Stromal cell of bone marrow (primary cell): ENCODE measurements around the gene NOP9.

ENCODE experiments used
- DNase-seq: peaks from one replicate; pipeline ENCODE4 v3.0.0-alpha.2; 2012; ENCODE audit warnings: low read depth

Gene NOP9

DNA sequence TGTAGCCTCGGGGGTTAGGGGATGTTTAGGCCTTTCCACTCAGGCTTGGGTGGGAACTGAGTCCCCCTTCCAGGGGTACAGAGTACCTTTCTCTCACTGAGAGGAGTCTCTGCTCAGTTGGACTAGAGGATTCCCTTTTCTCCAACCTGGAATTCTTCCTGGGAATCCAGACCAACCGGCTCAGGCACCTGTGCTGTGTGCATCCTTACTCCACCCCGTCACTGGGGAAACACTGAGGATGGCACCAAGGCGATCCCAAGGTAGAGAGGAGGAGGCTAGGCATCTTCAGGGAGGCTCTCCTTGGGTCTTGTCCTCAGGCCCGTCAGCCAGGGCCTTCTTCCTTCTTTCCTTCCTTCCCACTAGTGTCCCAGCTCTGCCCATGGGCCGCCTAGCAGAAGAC lies 35.8 kb upstream of the NOP9 start:
- DNase-seq = no peak

- DNase-seq = no peak
Observed at GRCh38 chr14:24264298-24264697, 35.4 kb upstream of the NOP9 start.

DNA sequence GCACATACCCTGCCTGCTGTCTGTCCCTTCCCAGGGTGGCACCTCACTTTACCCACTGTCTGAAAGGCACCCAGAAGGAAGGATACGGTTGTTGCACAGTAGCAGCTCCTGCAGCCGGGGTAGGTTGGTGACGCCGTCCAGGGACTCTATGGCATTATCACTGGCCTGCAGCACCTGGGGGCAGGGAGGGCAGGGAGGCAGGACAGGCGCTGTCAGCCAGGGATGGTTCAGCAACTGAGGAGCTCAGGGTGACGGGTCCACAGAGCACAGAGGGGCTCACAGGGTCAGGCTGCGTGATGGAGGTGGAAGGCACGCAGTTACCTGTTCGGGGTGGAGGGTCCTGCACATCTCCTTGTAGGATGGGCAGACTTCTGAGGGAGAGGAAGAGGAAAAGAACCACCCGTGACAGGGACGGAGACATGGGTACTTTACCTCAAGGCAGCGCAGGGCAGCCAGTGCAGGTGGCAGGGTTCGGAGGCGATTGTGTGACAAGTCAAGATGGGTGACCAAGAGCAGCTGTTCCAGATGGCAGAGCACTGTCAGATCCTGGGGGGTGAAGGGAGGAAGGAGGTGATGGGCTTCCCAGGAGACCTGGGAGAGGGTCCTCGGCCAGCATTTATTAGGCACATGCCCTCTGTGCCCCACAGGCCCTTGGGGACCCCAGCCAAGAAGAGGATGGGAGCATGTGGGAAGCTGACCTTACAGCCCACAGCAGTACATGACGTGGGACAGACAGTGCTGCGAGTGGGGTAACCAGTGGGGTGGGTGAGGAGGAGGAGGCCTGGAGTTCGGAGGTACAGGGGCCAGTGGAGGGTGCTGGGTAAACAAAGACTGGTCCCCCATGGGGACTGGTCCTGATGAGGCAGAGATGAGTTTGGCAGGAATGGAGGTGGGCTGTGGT lies 33.1 kb upstream of the NOP9 start:
- no peak for DNase-seq

DNA sequence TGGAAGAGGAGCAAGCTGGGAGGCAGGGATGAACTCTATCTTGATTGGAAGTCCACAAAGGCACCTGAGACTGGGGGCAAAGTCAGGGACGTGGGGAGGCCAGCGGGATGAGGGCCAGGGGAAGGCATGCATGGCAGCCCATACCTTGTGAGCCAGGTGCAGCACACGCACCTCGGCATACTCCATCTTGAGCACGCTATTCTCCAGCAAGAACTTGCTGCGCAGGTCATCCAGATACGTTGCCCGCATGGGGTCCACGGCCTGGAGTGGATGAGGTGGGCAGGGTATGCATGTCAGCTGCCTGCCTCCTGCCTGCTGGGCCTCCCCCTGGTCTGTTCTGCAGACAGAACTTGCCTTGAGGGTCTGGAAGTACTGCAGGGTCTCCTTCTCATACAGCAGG lies 32.1 kb upstream of the NOP9 start:
- no peak for DNase-seq

DNA sequence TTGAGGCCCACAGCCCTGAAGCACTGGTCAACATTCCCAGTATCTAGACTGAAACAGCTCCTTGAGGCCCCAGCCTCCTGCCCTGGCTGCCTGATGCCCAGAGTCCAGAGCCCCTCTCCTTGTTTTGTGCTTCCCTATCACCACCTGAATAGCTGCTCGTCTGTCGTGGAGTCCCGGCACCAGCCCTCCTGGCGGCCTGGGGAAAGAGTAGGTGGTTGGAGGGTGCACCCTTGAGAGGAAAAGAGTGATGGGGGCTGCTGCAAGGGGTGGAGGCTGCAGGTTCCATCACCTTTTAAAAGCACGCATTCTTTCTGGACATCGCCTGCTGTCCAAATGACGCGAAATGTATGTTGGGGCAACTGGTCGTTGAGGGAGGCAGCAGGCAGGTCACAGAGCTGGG lies 31.4 kb upstream of the NOP9 start:
- no peak for DNase-seq

GRCh38 chr14:24269368-24269767 lies 30.3 kb upstream of the NOP9 start:
- no peak for DNase-seq

GRCh38 chr14:24269910-24270536 lies 29.6 kb upstream of the NOP9 start:
- DNase-seq = no peak

DNA sequence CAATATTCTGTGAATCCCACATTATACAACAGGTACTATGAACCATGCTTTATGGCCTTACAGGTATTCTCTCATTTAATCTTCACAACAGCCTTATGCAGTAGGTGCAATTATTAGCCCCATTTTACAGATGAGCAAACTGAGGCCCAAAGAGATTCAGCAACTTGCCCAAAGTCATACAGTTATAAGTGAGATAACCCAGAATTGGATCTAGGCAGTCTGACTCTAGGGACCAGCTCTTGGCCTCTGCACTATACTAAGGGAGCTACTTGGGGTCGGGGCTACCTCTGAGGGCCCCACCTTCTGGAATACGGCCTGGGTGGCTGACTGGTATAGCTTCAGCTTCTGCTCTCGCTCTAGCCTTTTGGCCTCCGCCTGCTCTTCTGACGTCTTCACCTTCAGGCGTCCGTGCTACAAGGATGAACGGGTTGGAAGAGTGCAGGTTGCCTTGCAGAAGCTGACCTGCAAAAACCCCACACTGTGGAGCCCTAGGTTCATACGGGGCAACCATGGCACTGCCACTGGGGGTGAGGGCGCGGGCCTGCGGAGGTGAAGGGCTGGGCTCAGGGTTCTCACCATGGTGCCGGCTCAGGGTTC lies 29.0 kb upstream of the NOP9 start:
- DNase-seq = no peak

DNA sequence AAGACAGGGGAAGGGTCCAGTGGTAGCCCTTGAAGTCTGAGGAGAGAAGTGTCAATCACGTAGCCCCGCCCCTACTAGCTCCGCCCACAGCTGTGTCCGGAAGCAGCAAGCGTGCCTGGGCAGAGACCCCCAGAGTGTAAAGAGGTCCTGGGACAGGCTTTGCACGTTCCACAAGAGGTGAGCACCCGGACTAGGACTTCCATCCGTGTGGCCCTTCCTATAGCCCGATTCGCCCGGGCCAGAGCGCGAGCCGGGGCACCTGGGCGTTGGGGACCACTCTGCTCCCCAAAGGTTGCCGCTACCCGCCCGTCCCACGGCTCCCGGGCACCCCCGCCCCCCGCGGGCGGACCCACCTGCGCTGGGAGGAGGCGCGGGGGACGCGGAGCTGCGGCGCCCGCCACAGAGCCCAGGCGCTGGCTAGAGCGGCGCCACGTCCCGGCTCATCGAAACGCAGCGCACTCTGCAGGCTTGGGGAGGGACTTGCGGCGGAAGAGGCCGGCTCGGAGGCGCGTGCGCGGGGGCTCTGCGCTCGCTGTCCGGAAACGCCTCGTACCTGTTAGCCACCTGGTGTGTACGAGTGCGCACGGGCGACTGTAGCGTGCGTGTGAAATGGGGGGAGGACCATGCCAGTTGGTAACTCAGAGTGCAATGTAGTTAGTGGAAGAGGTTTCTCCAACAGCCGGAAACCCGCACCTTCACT lies 28.4 kb upstream of the NOP9 start, which contains the start of gene RABGGTA:
TSS of gene RABGGTA (minus strand) at position 464 of the 700 bp plus-strand sequence. CDS start 482 bp downstream, outside the sequence.
- peak; percentile 64 for DNase-seq

DNA sequence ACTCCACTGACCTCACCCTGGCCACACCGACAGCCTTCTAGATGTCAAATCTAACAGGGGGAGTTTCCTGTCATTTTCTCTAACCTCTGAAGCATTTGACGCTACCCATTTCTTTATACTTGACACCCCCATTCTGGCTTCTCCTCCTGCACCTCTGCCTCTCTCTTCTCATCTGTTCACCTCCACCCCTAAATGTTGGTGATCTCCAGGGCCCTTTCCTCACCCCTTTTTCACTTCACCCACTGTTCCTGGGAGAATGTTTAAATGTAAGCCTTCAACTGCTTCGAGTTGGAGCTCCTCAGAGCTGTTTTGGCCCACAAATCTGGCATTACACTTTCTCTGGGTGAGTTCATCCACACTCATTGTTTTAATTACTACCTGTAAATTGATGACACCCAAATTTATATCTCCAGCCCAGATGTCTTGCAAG lies 27.8 kb upstream of the NOP9 start:
- no peak for DNase-seq

DNA sequence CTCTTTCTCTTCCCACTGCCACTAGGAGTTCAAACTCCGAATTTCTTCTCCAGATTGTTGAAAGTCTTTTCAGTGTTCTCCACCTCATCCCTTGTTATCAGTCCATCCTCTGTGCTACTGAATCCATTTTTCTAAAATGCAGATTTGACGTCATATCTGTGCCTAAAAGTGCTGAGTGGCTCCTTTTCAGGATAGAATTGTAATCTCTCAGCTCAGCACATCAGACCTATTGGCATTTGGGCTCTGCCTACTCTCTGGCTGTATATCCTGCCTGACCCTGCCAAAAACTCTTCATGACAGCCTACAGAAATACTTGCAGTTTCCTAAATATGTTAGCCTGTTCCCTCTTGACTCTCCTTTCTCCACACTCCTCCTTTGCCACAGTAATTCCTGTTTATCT lies 27.2 kb upstream of the NOP9 start:
- no peak for DNase-seq

DNA sequence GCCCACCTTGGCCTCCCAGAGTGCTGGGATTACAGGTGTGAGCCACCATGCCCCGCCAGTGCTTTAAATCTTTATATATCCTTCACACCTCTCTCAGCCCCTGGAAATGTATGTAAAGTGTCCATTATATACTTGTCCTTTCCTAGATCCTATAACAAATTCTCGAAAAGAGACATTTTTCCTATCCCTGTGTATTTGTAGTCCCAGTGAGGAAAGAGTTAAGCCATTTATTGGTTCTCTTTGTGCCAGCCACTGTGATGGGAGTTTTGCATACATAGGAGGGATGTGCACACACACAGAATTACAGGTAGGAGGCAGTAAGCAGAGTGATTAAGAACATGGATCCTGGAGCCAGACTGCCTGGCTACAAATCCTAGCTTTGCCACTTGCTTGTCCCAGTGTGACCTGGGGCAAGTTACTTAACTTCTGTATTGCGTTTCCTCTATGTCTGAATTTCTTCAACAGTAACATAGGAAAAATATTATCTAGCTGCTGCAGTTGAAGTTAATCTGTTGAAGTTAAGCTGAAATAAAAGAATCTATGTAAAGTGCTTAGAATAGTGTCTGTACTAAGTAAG lies 26.1 kb upstream of the NOP9 start:
- DNase-seq = no peak

DNA sequence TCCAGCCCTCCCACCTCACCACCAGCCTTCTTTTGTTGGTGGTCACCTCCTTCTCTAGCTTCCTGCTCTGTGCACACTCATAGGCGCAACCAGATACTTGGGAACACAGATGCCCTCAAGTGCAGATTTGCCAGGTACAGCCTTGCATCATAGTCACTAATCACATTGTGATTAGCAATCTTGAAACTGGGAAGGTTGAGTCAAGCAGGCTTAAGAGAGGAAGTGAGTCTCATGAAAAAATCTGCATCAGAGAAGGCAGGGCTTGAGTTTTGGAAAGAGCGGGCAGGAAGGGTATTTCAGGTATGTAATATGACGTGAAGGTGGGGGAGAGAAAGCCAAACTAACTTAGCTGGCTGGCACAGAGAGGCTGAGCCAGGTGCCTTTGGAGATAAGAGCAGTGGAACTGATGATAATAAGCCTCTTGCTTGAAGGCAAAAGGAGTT lies 25.5 kb upstream of the NOP9 start:
- no peak for DNase-seq

- DNase-seq = no peak
Observed at GRCh38 chr14:24277071-24277470, 22.6 kb upstream of the NOP9 start.

- DNase-seq = no peak
Observed at GRCh38 chr14:24277606-24278321, 21.9 kb upstream of the NOP9 start.

DNA sequence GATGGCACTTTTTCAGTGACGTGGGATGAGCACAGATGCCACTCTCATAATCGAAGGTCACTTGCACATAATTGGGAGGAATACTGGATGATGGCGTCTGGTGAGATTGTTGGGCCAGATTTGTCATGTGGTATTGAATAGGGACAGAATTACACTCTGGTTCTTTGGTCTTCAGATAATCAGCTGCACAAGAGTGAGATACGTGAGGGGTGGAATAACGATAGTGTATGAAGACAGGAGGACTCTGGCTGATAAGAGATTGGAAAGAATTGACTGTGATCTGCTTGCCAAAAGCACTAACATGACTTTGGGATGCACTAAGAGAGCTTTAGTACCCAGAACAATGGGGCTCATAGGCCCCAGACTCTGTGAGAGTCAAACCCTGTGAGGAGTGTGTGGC lies 21.2 kb upstream of the NOP9 start:
- no peak for DNase-seq

- no peak for DNase-seq
Observed at GRCh38 chr14:24279301-24280186, 20.1 kb upstream of the NOP9 start.

GRCh38 chr14:24280797-24281460 lies 18.7 kb upstream of the NOP9 start:
- DNase-seq = peak; percentile 54

DNA sequence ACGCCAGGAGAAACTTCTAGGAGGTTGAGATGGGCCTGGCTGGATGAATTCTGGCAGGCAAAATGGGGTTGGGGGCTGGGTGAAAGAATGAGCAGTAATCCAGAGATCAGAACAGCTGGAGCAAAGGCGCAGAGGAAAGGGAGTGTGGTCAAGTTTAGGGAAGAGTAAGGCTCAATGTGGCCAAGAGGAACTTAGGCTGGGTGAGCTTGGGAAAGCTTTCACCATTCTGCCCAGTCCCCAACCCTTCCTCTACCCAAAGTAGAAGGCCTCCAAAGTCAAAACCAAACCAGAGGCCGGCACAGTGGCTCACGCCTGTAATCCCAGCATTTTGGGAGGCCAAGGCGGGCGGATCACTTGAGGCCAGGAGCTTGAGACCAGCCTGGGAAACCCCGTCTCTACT lies 18.0 kb upstream of the NOP9 start:
- no peak for DNase-seq

- no peak for DNase-seq
Observed at GRCh38 chr14:24282736-24283135, 16.9 kb upstream of the NOP9 start.
